ENCODE results near the gene UBE2U.

The UBE2U gene

DNA sequence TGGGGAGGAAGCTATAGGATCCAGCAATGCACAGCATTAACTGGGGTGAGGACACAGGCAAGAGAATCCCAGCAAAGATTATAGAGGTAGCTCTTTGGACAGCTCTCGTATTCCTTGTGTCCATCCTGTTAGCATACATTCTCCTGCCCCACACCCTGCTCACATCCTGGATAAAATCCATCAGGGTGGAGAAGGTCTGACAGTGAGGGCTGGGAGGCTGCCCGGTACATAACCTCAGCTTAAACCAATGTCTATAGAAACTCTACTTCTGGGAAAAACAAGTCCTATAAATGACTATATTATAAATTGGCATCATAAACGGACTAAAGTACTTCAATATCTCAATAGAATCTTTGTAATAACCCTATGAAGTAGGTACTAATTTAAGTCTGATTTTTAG, 36.8 kb upstream of the UBE2U start:
- TF ChIP-seq, protein P1, sequence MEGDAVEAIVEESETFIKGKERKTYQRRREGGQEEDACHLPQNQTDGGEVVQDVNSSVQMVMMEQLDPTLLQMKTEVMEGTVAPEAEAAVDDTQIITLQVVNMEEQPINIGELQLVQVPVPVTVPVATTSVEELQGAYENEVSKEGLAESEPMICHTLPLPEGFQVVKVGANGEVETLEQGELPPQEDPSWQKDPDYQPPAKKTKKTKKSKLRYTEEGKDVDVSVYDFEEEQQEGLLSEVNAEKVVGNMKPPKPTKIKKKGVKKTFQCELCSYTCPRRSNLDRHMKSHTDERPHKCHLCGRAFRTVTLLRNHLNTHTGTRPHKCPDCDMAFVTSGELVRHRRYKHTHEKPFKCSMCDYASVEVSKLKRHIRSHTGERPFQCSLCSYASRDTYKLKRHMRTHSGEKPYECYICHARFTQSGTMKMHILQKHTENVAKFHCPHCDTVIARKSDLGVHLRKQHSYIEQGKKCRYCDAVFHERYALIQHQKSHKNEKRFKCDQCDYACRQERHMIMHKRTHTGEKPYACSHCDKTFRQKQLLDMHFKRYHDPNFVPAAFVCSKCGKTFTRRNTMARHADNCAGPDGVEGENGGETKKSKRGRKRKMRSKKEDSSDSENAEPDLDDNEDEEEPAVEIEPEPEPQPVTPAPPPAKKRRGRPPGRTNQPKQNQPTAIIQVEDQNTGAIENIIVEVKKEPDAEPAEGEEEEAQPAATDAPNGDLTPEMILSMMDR (IDR thresholded peaks at IDR 0.05), result no peak
- no peak for DNase-seq (ENCODE audit: low spot score)
- Histone ChIP-seq H3K4me3 (no peak overlapping the region), H3K27ac (no peak overlapping the region)

DNA sequence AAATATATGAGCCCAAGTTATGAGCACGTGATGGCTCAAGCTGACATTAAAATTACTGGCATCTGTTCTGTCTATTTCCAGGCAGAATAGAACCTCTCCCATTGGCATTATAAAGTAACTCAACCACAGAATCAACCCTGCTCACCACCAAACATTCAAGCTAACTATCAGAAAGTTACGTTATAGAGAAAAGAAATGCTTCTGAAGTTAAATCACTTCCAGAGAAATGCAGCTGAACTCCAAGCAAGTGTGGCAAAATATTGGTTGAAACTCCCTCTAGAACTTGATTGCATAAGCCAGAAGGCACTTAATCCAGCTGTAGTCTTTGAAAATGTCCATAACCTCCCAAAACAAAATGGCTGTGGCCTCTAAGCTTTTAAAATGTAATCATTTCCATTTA, 36.2 kb upstream of the UBE2U start:
- Histone ChIP-seq H3K27ac (no peak overlapping the region), H3K4me3 (no peak overlapping the region)
- TF ChIP-seq, protein P1 (IDR thresholded peaks at IDR 0.05), result no peak
- no peak for DNase-seq (ENCODE audit: low spot score)

- peak overlapping the region in 1 of 2 donors; percentile 20 for H3K27ac ChIP-seq
- TF ChIP-seq, protein P1 (IDR thresholded peaks at IDR 0.05), result no peak
These were observed 32.2 kb upstream of the UBE2U start for GRCh38 chr1:64171246-64171645.

GRCh38 chr1:64171797-64172281, 31.6 kb upstream of the UBE2U start:
- H3K4me3 ChIP-seq, result no peak overlapping the region
- DNase-seq (ENCODE audit: low spot score), result no peak
- TF ChIP-seq, protein P1 (IDR thresholded peaks at IDR 0.05), result no peak
- peak overlapping the region in 1 of 2 donors; percentile 20 for H3K27ac ChIP-seq

More at GRCh38 chr1:64171246-64171645, 32.2 kb upstream of the UBE2U start:
- DNase-seq (ENCODE audit: low spot score), result no peak
- no peak overlapping the region for H3K4me3 ChIP-seq

DNA sequence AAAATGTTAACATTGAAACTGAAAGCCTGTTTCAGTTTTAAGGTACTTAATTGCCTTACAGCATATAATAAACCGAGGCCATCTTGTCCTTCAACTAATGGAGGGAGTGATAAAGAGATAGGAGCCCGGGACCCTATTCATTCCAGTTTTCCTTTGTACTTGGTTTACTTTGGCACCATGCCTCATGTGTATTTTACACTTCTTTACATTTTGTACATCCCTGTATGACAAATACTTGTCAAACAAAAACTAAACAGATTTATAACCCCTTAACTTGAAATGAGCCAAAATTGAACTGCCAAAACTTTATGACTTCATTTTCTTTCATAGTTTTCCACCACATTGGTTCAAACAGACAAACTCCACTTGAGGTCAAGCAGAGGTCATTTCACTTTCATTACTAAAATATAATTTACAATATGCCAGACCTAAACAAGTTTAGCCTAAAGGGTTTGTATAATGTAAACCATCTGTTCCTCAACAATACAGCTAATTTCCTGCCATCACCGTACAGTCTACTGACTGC, 30.9 kb upstream of the UBE2U start:
- Histone ChIP-seq H3K27ac (peak overlapping the region; percentile 14 to 62), H3K4me3 (no peak overlapping the region)
- no peak for DNase-seq (ENCODE audit: low spot score)
- TF ChIP-seq, protein P1 (IDR thresholded peaks at IDR 0.05), result no peak

DNA sequence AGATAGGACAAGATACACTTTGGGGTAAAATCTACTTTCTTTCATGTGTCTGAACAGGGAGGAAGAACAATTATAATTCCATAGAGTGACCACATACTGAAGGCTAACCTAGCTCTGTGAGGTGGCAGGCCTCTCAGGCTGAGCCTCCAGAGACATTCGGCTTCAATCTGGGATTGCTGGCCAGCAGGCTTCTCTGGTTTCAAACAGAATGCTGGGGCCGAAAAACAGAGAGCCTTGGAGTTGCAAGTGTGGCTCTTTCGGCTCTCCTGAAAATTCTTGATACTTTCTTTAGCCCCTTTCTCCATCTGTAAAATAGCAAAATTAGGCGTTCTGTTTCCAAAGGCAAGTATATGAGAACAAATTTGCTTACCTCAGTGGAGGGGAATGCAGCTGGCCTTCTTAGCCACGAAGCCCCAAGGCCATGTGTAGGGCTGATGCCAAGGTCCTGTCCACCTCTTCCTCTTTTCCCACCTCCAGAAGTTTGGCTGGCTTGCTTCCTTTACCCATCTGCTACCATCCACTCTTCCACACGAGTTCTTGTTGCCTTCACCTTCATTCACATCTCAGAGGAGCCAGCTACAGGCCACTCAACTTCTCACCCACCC, 30.0 kb upstream of the UBE2U start:
- peak overlapping the region; percentile 62 to 66 for H3K27ac ChIP-seq
- H3K4me3 ChIP-seq, result no peak overlapping the region
- TF ChIP-seq, protein P1 (IDR thresholded peaks at IDR 0.05), result no peak
- no peak for DNase-seq (ENCODE audit: low spot score)

DNA sequence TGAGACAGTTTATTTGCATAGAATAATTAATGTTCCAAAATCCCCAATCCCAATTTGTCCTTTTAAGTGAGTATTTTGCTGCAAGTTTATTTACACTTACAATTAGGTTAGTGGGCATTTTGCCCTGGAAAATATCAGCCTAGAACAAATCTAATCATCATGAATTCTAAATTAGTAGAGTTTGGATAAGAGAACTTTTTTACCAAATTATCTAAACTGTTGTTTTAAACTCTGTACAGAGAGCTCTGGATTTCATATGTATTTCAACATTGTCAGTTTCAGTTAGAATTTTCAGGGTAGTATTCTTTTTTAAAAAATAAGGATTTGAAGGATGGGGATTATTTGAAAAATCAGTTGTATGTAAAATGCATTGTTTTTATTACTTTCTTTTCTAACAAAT, 27.8 kb upstream of the UBE2U start:
- DNase-seq (ENCODE audit: low spot score), result no peak
- TF ChIP-seq, protein P1 (IDR thresholded peaks at IDR 0.05), result no peak
- Histone ChIP-seq H3K4me3 (no peak overlapping the region), H3K27ac (no peak overlapping the region)

Measured in coronary artery (tissue), 2 donors.